Astrocyte of the hippocampus (primary cell): ENCODE results near the gene WDR6.

ENCODE experiments used
- DNase-seq: peaks from one replicate; pipeline ENCODE4 v3.0.0; 2011; ENCODE audit warnings: low read depth, low spot score

WDR6 gene, protein sequence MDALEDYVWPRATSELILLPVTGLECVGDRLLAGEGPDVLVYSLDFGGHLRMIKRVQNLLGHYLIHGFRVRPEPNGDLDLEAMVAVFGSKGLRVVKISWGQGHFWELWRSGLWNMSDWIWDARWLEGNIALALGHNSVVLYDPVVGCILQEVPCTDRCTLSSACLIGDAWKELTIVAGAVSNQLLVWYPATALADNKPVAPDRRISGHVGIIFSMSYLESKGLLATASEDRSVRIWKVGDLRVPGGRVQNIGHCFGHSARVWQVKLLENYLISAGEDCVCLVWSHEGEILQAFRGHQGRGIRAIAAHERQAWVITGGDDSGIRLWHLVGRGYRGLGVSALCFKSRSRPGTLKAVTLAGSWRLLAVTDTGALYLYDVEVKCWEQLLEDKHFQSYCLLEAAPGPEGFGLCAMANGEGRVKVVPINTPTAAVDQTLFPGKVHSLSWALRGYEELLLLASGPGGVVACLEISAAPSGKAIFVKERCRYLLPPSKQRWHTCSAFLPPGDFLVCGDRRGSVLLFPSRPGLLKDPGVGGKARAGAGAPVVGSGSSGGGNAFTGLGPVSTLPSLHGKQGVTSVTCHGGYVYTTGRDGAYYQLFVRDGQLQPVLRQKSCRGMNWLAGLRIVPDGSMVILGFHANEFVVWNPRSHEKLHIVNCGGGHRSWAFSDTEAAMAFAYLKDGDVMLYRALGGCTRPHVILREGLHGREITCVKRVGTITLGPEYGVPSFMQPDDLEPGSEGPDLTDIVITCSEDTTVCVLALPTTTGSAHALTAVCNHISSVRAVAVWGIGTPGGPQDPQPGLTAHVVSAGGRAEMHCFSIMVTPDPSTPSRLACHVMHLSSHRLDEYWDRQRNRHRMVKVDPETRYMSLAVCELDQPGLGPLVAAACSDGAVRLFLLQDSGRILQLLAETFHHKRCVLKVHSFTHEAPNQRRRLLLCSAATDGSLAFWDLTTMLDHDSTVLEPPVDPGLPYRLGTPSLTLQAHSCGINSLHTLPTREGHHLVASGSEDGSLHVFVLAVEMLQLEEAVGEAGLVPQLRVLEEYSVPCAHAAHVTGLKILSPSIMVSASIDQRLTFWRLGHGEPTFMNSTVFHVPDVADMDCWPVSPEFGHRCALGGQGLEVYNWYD

DNA sequence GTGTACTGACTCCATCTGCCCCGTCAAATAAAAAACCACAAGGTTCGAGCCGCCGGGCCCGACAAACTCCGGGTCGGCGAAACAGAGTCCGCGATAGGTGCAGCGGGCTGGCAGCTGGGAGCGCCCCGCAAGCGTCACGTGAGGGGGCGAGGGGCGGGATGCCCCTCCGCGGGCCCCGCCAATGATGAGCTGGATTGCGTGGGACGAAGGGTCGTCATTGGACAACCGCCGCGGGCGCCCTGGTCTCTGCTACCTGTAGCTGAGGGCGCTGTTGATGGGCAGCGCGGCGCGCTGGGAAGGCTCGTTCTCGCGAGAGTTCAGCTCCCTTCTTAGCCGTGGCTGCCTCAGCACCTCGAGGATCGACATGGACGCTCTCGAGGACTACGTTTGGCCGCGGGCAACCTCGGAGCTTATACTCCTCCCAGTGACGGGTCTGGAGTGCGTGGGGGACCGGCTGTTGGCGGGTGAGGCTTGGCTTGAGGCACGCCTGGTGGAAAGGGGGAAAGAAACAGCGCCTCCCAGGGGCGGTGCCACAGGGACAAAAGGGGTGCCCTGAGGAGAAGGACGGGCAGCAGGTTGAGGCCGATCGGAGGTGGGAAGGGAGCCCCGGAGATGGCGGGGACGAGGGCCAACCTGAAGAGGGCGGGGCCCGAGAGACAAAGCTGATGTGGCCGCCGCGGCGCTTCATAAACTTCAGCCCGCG, at the start of gene WDR6:
WDR6 (plus strand) TSS at position 324 of the 703 bp plus-strand sequence; CDS start at position 365, 41 bp downstream.
- peak; percentile 99 for DNase-seq

DNA sequence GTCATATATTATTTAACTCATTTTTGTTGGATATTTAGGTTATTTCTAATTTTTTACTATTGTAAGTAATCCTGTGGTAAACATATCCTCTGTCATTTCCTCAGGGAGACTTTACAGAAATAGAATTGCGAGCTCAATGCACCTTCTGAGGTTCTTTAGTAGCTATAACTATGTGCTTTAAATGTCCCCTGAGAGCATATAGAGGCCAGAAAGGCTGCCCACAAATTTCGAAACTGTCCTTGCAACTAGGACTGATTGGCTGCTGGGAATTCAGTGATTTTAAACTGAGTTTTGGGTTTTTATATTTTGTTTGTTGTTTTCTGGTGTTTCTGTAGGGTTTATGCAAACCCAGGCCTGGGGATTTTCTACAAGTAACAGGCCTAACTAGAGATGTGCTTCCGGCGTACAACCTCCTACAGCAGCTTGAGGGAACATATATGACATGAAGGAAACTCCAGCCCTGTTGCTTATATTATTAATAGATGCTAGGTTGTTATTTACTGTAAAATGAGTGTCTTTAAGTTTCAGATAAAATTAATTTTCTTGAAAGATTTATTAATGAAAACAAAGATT, 46.3 kb upstream of the WDR6 start:
- DNase-seq: no peak

DNA sequence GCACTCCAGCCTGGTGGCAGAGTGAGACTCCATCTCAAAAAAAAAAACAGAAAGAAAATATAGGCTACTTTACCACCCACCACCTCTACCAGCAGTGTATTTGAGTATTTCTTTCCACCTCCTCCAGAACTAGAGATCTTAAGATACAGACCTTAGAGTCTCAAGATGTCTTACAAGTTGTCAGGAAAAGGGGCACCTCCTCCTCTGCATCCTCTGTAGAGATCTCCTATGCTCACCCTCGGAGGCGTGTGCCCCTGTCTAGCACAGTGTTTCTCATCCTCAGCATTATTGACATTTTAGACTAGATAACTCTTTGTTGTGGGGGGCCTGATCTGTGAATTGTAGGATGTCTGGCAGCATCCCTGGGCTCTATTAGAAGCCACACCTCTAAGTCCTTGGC, 44.9 kb upstream of the WDR6 start:
- no peak for DNase-seq

DNA sequence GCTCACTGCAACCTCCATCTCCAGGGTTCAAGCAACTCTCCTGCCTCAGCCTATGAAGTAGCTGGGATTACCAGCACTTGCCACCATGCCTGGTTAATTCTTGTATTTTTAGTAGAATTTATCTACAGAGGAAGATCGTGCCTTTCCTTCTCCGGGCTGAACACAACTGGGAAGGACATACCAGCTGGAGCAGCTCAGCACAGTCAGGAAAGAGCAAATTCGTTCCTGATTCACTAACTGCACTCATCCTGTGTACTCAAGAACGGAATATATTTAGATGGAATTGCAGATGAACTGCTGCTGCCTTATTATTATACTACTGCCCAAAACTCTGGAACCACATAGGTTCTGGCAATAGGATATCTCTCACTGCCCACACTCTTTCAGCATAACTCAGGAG, 44.3 kb upstream of the WDR6 start:
- DNase-seq: no peak

DNA sequence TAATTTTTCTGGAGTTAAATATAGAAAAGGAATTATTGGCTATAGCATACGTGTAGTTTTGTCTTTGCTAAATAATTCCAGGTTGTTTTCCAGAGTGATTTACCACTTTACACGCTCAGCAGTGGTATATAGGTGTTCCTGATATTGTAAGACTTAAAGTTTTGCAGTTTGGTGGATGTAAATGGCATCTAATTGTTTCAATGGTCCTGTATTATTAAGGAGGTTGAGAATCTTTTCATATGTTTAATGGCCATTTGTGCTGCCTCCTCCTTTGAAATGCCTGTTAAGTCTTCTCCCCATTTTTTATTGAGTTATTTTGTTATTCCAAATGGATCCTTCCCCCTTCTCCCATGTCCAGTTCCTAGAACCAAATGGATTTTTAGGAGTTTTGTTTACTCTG, 43.6 kb upstream of the WDR6 start:
- DNase-seq: no peak

DNA sequence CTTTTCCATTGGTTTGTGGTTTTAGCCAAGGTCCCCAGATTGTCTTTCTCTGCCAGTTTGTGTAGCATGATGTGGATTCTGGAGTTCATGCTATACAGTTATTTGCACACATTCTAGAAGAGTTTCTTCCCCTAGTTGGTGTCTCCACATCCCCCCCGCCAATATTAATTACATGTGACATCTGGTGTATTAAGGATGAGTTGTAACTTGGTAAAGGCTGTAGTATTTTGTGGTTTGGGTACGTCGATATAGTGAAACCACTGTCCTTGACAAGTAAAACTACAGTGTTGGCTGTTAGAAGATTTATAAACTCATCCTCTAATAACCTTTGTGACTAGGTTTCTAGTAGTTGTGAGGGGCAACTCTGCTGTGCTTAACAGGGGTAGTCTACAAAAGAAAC, 40.8 kb upstream of the WDR6 start:
- no peak for DNase-seq

DNA sequence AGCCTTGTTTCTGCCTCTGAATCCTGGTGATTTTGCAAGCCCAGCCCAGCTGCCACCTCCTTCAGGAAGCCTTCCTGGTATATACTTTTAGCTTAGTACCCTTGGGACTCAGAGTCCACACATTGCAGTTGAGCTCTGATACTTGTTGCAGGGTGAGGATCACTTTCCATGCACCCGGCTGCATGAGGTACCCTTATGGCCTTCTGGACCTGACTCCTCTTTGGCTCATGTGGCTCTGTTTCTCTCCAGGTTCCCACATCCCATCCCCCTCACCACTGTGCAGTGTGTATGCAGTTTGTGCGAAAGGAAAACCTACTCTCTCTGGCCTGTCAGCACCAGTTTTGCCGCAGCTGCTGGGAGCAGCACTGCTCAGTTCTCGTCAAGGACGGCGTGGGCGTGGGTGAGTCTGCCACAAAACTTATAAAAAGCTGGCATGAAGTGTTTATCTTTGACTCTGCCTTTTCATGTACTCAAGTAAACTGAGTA, 40.3 kb upstream of the WDR6 start:
- no peak for DNase-seq

DNA sequence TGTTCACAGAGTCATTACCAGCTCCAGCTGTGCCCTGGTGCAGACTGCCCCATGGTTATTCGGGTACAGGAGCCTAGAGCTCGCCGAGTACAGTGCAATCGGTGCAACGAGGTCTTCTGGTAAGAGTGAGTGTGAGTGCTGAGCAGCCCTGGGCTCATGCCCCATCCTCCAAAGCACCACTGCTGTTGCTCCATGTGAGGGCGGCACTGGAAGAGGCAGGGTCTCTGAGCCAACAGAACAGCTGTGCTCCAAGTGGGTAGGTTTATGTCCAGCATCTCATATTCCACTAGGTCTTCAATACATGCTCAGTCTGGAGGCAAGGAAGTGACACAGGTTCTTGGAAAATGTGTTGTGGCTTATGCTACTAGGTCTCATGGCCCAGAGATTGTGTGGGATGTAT, 36.6 kb upstream of the WDR6 start:
- no peak for DNase-seq

DNA sequence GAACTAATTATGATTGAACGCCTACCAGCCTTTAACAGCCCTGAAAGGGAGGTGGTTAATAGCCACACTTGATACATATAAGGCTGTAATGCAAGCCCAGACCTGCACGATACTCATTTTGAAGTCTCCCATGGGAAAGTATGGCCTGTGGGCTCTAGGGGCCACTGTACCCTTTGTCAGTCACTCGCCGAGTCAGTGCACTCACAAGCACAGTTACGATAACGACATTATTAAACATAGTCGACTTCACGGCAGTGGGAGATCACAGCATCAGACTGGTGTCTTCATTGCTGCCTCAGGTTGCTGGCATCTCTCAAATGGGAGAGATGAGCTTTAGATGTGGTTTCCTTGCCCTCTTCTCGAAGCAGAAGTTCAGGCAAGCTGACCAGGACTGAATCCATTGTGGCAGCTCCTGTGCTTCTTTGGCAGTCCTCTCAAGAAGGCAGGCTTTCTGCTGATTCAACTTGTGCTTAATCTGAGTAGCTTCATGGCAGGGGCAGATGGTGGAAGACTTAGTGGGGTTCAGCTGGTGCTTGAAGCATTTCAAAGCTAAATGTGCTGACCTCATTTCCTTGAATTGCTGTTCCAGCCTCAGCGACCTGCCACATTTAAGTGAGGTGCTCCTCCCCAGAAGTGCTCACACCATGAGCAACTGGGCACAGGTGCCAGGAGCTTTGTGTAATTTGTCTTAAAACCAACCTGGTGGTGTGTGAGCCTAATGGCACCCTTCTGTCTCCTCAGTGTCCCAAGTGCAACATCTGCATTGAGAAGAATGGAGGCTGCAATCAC, 32.9 kb upstream of the WDR6 start:
- DNase-seq: no peak

DNA sequence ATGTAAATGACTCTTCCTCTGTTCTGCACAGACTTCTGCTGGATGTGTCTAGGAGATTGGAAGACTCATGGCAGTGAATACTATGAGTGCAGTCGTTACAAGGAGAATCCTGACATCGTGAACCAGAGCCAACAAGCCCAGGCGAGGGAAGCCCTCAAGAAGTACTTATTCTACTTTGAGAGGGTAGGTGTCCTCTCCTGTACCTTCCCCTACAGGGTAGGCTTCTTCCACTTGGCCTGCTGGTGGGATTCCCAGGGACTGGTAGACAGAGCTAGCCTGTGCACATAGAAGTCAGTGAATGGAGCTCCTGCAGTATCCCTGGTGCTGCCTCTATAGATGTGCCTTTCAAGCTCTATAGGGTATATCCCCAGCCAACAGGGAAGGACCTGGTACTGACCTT, 27.7 kb upstream of the WDR6 start:
- no peak for DNase-seq

DNA sequence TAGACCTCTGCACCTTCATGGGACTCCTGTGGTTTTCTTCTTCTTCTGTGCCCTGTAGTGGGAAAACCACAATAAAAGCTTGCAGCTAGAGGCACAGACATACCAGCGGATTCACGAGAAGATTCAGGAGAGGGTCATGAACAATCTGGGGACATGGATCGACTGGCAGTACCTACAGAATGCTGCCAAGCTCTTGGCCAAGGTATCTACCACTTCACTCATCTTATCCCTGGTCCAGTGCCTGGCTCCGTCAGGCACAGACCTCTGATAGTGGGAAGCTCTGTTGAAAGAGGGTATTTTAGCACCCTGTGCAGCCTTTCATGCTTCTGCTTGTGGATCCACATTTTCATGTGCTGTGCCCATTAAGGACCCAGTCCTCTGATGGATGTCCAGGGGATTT, 26.9 kb upstream of the WDR6 start:
- DNase-seq: no peak

DNA sequence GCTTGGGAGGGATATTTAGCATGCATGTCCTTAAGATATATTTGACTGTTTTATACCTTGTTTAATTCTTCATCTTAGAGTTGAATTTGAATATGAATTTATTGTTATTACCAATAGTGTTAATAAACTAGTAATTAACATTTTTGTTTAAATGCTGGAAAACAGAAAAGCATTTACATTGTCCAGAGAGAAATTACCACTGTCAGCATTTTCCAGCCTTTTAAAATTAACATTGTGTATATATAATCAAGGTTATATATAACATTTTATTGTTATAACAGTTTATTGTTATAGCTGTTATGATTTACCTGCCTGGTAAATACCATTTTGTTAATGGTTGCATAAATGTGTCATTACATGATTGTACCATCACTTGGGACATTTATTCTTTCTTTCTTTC, 25.2 kb upstream of the WDR6 start:
- DNase-seq: no peak

DNA sequence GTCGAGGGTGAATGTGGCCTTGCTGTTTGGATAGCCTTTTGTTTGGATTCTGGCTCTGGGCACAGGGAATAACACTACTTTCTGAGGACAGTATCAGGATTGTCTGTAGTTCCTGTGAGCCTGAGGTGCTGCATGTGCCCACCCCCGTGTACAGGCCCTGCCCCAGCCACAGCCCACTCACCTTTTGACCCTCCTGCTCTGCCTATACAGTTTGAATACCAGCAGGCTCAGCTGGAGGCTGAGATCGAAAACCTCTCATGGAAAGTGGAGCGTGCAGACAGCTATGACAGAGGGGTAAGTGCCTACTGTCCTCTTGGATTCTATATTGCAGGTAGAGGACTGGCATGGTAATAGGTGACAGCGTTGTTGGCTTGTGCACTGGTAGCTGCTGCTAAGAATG, 24.5 kb upstream of the WDR6 start:
- no peak for DNase-seq

DNA sequence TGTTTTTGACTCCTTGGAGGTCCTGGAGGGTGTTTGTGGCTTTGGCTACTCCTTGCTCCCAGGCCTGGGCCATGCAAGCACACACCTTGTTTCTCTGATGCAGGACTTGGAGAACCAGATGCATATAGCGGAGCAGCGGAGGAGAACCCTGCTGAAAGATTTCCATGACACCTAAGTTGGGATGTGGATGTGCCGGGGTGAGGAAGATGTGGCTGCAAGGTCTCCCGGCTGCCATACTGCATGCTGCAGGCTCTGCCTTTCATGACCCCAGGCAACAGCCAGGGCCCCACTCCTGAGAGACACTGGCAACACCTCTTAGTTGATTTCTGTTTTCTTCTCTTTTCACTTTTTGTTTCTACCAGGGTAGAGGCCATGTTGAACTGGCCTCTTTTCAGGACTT, 24.1 kb upstream of the WDR6 start:
- no peak for DNase-seq

DNA sequence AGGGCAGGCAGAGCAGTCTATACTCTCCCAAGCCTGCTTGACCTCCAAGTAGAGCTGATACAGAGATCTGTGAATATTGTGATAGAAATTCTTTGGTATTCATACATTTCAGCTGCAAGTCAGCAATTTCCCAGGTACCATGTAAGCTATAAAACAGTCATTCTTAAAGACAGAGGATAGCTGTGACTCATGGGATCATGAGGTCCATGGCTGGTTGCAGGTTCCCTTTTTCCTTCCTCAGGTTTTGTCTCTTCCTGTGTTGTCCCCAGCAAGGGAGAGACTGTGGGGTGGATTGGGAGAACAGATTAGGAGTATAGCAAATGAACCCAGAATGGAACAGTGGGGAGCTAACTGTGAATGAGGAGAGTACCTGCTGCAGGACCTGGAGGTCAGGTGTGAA, 22.5 kb upstream of the WDR6 start:
- no peak for DNase-seq

DNA sequence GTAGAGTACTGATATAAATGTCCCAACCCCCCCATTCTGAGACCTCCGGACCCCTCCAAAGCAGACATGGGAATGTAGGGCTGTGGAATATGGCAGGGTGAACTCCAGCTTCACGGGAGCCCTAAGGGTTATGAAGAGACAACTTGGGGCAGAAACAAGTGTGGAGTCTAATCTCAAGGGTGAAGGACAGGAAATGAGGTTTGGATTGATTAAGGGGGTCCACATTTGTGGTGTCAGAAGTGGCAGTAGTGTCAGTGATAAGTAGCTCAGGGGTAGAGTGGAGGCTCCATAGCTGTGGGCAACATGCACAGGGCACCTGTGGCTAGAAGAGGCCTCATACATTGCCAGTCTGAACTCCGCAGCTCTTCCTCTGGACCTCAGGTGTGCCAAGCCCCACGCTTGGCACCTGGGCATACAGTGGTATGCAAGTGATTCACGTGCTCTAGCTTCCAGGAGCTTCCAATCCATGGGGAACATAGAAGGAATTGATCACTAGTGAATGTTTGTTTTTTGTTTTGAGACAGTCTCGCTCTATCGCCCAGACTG, 21.3 kb upstream of the WDR6 start:
- DNase-seq: no peak

DNA sequence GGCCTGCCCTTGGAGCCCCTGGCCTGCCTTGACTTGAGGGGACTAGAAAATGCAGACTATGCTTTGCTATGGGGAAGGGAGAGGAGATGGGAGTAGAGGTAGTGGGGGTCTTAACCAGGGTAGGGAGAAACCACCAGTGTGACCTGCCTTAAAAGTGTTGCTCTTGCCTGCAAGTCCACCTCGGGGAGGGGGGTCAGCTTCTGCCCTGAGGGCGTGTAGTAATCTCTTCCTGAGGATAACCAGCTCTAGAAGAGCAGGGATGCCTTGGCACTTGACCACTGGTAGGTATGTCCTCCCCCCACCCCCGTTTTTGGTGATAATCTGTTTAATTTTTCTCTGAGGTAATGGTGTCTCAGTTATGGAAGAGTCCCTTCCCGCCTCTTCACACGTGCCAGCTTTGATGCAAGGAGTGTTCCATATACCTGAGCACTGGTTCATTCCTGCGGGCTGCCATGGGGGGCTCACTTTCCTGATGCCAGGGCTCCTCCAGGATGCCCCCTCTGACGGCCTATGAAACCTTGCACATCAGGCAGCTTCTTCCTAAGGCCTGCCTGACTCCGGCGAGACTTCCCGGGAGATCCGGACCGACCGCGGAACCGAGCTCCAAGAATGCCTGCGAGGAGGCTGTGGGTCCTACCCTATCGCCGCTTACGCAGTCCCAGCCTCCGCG, 17.9 kb upstream of the WDR6 start:
- DNase-seq: no peak

DNA sequence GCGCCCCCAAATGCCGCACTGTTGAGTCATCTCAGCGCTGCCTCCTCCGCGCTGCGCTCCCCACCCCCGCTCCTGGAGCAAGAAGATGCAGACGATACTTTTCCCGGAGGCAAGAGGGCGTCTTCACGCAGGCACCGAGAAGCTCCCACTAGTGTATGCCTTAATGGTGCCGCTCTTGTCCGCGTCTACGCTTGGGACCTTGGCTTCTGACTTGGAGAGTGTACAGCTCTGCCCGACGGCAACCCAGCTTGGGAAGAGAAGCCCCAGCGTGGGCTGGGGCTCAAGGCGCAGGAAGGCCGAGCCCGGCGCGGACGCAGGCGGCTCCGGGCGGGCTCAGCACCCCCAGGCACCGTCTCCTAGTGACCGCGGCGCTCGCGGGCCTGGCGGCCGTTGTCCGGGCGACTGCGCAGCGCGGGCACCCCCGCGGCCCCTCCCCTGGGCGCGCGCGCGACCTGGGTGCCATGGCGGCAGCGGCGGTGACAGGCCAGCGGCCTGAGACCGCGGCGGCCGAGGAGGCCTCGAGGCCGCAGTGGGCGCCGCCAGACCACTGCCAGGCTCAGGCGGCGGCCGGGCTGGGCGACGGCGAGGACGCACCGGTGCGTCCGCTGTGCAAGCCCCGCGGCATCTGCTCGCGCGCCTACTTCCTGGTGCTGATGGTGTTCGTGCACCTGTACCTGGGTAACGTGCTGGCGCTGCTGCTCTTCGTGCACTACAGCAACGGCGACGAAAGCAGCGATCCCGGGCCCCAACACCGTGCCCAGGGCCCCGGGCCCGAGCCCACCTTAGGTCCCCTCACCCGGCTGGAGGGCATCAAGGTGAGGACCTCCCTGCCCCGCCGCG, 17.2 kb upstream of the WDR6 start, which contains the start of gene P4HTM:
P4HTM (plus strand) TSS at position 446 of the 840 bp plus-strand sequence; CDS start at position 462, 16 bp downstream.
- peak; percentile 98 for DNase-seq
